HepG2 (cell line): ENCODE data around the gene TMEM61. TPM values are rescaled to one million over a fixed set of nuclear protein-coding genes. Genes with fewer than 3 reads are reported as not detected.

Source experiments
- ARNT2 ChIP-seq: sonication (generic); formaldehyde crosslinking; IDR thresholded peaks from 2 replicates; pipeline ENCODE4 v1.8.0; 2022; ENCODE audit warnings: mild to moderate bottlenecking, low read depth, missing genetic modification reagents, moderate library complexity
- ATF2 ChIP-seq: sonication (generic); formaldehyde crosslinking; IDR thresholded peaks from 2 replicates; pipeline ENCODE4 v1.4.0; 2020; ENCODE audit warnings: missing genetic modification reagents
- DRAP1 ChIP-seq: IDR thresholded peaks from 2 replicates; pipeline ENCODE4 v1.6.1; 2016; ENCODE audit warnings: missing genetic modification reagents, missing compliant biosample characterization
- KLF11 ChIP-seq: IDR thresholded peaks from 2 replicates; pipeline ENCODE4 v1.6.1; 2016; ENCODE audit warnings: missing compliant biosample characterization
- MAZ ChIP-seq, 2 experiments: sonication (generic) in 1 of 2; formaldehyde crosslinking in 1 of 2; IDR thresholded peaks; 2 replicates each; pipeline versions ENCODE4 v1.5.0 to v1.6.1; 2012 to 2020; ENCODE audit warnings: low read depth in 2 of 2, mild to moderate bottlenecking in 2 of 2, borderline replicate concordance in 1 of 2, improper control_type of control experiment in 1 of 2, low read length in 1 of 2, missing genetic modification reagents in 1 of 2, moderate library complexity in 1 of 2
- RNF2 ChIP-seq: fragments of 450-650 bp; conservative IDR thresholded peaks from 2 replicates; pipeline ENCODE4 v1.6.1; 2016; ENCODE audit warnings: low read depth
- SALL1 ChIP-seq: sonication (generic); formaldehyde crosslinking; IDR thresholded peaks from 2 replicates; pipeline ENCODE4 v1.8.0; 2022; ENCODE audit warnings: mild to moderate bottlenecking, missing genetic modification reagents
- SRF ChIP-seq: IDR thresholded peaks from 2 replicates; pipeline ENCODE4 v1.6.1; 2011; ENCODE audit warnings: mild to moderate bottlenecking, low read depth, low read length, moderate library complexity
- ZNF577 ChIP-seq: sonication (generic); formaldehyde crosslinking; IDR thresholded peaks from 2 replicates; pipeline ENCODE4 v1.4.0; 2020; ENCODE audit warnings: mild to moderate bottlenecking, low read depth, missing genetic modification reagents, borderline replicate concordance
- ZNF639 ChIP-seq: conservative IDR thresholded peaks from 2 replicates; pipeline ENCODE4 v1.6.1; 2018; ENCODE audit warnings: missing genetic modification reagents
- ZNF879 ChIP-seq: sonication (generic); formaldehyde crosslinking; IDR thresholded peaks from 2 replicates; pipeline ENCODE4 v1.8.1; 2023; ENCODE audit warnings: missing genetic modification reagents
- ZSCAN9 ChIP-seq: IDR thresholded peaks from 2 replicates; pipeline ENCODE4 v1.6.1; 2016; ENCODE audit warnings: borderline replicate concordance
- polyA plus RNA-seq, 8 experiments: library from polyadenylated mRNA; depleted of rRNA in 3 of 8; stranded (reverse) in 7 of 8; unstranded in 1 of 8; fragments of >200 nt; fragmentation: Illumina TruSeq in 4 of 8; extraction: Trizol in 4 of 8; gene quantifications; 2 replicates each; pipeline versions ENCODE4 v1.2.1 to v1.2.3, GENCODE V29; 2011 to 2016; ENCODE audit warnings: low read depth in 4 of 8, missing spikeins in 1 of 8, mixed read lengths in 1 of 8; ENCODE audit not compliant: insufficient read depth in 1 of 8
- total RNA-seq, 5 experiments: library from RNA; depleted of rRNA; stranded (reverse); fragments of >200 nt; fragmentation: Illumina TruSeq; extraction: Trizol; gene quantifications; 2 replicates each; pipeline ENCODE4 v1.2.3, GENCODE V29; 2016; ENCODE audit warnings: low read depth in 1 of 5
- TF ChIP-seq, protein P1 (sequence below): IDR thresholded peaks from 2 replicates; pipeline ENCODE4 v1.6.1; 2012; ENCODE audit warnings: inconsistent platforms
- TF ChIP-seq, protein P2 (sequence below): sonication (generic); formaldehyde crosslinking; IDR thresholded peaks from 2 replicates; pipeline ENCODE4 v1.4.0; 2020; ENCODE audit warnings: missing genetic modification reagents
- TF ChIP-seq, protein P3 (sequence below): sonication (generic); formaldehyde crosslinking; IDR thresholded peaks from 2 replicates; pipeline ENCODE4 v1.5.0; 2020; ENCODE audit warnings: mild to moderate bottlenecking, missing genetic modification reagents

TMEM61 gene
- total and polyA plus RNA-seq, 2 of the 13 experiments (the other 11 are each of a cell fraction or from before 2014, with no cell fraction given): not detected

GRCh38 chr1:55039342-55040082 is 59.1 kb downstream of the TMEM61 start, which contains the start of gene PCSK9 (continued):
- TF ChIP-seq ZNF577 (no peak), ARNT2 (CRISPR knock-in tag) (peak; percentile 97), DRAP1 (CRISPR knock-in tag) (peak; percentile 84), ZSCAN9 (CRISPR knock-in tag) (no peak; the same call in none of the 2 replicates), ZNF639 (CRISPR knock-in tag) (no peak), SALL1 (peak; percentile 90), MAZ (IDR thresholded peaks at IDR 0.05; ENCODE audit: borderline replicate concordance, low read depth, low read length) (peak; percentile 12; the same call in 1 of the 2 replicates), MAZ (CRISPR knock-in tag; IDR thresholded peaks at IDR 0.05; ENCODE audit: low read depth) (peak; percentile 66), ZNF879 (CRISPR knock-in tag) (0 out of 2 replicates have a peak, but pooled peaks have one; percentile 1), ATF2 (CRISPR knock-in tag) (peak; percentile 77), RNF2 (peak; percentile 61; the same call in 1 of the 2 replicates), KLF11 (peak; percentile 78; the same call in 1 of the 2 replicates), SRF (no peak)
- TF ChIP-seq, protein P1, sequence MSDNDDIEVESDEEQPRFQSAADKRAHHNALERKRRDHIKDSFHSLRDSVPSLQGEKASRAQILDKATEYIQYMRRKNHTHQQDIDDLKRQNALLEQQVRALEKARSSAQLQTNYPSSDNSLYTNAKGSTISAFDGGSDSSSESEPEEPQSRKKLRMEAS: peak; percentile 69
- TF ChIP-seq, protein P2, sequence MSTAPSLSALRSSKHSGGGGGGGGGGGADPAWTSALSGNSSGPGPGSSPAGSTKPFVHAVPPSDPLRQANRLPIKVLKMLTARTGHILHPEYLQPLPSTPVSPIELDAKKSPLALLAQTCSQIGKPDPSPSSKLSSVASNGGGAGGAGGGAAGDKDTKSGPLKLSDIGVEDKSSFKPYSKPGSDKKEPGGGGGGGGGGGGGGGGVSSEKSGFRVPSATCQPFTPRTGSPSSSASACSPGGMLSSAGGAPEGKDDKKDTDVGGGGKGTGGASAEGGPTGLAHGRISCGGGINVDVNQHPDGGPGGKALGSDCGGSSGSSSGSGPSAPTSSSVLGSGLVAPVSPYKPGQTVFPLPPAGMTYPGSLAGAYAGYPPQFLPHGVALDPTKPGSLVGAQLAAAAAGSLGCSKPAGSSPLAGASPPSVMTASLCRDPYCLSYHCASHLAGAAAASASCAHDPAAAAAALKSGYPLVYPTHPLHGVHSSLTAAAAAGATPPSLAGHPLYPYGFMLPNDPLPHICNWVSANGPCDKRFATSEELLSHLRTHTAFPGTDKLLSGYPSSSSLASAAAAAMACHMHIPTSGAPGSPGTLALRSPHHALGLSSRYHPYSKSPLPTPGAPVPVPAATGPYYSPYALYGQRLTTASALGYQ: peak; percentile 22
- TF ChIP-seq, protein P3, sequence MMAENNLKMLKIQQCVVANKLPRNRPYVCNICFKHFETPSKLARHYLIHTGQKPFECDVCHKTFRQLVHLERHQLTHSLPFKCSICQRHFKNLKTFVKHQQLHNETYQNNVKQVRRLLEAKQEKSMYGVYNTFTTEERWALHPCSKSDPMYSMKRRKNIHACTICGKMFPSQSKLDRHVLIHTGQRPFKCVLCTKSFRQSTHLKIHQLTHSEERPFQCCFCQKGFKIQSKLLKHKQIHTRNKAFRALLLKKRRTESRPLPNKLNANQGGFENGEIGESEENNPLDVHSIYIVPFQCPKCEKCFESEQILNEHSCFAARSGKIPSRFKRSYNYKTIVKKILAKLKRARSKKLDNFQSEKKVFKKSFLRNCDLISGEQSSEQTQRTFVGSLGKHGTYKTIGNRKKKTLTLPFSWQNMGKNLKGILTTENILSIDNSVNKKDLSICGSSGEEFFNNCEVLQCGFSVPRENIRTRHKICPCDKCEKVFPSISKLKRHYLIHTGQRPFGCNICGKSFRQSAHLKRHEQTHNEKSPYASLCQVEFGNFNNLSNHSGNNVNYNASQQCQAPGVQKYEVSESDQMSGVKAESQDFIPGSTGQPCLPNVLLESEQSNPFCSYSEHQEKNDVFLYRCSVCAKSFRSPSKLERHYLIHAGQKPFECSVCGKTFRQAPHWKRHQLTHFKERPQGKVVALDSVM (CRISPR knock-in tag): peak; percentile 59; the same call in 1 of the 2 replicates
